GM19240 (cell line): ENCODE results near the gene MINDY1.

Experiments used
- DNase-seq: peaks from one replicate; pipeline ENCODE4 v3.0.0; 2011; ENCODE audit warnings: low spot score; ENCODE audit not compliant: insufficient read length

Gene MINDY1

DNA sequence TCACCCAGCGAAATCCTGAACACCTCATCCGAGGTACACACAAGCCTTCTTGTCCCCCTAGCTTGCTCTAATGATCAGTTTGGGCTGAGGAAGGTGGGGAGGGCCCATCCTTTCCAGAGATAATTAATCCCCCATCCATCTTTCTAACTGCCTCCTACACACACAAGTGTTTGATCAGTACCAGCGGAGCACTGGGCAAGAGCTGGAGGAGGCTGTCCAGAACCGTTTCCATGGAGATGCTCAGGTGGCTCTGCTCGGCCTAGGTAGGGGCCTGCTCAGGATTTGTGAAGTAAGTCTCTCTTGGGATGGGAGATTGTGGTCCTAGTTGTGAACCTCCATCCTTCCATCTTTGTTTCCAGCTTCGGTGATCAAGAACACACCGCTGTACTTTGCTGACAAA, 18.8 kb downstream of the MINDY1 start:
- DNase-seq = no peak

DNA sequence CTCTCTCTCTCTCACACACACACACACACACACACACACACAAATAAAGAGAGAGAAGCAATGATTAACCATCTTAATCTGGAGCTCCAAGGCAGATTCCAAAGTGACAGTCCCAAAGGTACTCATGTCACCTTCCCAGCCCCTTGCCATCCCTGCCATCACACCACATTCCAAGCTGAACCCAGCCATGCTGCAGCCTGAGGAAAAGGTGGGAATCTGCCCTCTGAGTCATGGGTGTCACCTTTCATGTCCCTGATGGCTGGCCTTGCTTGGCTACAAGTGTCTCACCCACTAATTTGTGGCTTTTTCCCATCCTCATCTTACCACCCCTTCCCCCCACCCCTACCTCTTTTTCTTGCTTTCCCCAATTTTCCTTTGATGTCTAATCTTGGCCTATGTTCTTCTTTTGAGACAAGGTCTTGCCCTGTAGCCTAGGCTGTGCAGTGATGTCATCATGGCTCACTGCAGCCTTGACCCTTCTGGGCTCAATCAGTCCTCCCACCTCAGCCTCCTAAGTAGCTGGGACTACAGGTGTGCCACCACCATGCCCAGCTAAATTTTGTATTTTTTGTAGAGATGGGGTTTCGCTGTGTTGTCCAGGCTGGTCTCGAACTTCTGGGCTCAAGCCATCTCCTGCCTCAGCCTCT, 21.4 kb downstream of the MINDY1 start:
- DNase-seq = no peak

GRCh38 chr1:150981805-150982712, 24.6 kb downstream of the MINDY1 start, which contains the start of gene ANXA9:
Gene ANXA9 (plus strand): TSS chr1:150982292. CDS start chr1:150983106, 814 bp downstream.
- DNase-seq = no peak

DNA sequence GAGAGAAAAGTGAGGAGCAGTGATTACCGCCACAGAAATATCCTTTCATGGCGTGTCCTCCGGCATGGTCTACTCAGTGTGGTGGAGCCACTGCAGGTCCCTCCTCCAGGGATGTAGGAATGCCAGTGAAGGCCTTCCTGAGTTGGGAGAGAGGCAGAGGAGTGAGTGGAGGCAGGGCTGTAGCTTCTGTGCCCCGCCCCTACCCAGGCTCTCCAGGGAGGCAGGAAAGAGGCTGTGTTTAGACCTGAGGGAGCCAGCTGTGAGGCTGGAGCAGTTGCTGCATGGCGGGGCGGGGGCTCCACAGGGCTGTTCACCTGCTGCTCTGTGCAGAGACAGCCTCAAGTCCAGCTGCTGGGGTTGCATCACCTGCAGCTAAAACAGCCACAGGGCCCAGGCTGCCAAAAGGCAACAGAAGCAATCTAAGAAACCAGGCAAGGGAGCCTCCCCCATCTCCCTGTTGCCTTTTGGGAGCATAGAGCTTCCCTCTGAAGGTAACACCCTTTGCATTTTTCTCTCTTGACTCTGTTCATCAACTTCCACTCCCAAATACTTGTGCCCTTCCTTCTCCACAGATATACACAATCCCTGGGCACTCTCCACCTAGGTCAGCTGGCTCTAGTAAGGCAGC, 25.4 kb downstream of the MINDY1 start:
- DNase-seq = no peak

DNA sequence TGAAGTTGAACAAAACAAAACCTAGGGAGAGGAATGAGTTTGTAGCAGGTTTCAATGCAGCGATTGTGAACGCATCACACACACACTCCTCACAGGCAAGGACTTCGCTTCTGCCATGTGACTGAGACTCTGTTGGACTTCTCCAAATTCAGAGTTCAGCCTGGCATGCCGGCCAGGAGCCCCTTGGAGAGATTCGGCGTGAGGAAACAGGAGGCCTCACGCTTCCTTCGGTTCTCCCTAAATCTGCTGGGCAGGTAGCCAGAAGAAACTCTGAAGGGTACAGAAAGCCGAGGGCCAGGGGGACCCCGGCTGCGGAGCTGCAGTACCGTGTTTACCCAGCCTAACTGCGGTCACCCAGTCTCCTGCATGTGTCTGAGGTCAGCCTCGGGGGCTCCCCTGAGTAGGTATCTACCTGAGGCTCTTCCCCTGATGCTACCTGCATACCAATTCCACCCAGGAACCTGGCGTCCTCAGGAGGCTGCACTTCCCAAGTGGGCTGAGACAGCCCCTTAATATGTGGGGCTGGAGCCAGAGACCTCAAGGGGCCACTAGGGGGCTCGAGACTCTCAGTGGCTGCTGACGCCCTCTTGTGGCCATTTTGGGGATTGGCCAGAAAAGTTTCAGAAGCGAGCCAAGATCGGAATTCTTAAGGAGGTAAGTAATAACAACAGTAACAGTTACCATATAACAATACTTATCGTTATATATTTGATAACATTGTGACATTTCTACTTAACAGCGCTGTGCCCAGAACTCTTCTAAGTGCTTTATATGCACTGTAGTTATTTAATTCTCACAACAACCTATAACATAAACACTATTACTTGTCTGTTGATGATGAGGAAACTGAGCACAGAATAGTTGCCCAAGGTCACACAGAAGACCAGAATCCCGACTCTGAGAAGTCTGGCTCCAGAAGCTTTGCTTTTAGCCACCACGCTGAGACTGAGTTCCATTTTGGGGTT, 27.3 kb downstream of the MINDY1 start:
- peak; percentile 90 for DNase-seq

- DNase-seq = no peak
Measured at GRCh38 chr1:150976879-150977694, 29.6 kb downstream of the MINDY1 start.

- no peak for DNase-seq
Measured at GRCh38 chr1:150976401-150976821, 30.3 kb downstream of the MINDY1 start.

DNA sequence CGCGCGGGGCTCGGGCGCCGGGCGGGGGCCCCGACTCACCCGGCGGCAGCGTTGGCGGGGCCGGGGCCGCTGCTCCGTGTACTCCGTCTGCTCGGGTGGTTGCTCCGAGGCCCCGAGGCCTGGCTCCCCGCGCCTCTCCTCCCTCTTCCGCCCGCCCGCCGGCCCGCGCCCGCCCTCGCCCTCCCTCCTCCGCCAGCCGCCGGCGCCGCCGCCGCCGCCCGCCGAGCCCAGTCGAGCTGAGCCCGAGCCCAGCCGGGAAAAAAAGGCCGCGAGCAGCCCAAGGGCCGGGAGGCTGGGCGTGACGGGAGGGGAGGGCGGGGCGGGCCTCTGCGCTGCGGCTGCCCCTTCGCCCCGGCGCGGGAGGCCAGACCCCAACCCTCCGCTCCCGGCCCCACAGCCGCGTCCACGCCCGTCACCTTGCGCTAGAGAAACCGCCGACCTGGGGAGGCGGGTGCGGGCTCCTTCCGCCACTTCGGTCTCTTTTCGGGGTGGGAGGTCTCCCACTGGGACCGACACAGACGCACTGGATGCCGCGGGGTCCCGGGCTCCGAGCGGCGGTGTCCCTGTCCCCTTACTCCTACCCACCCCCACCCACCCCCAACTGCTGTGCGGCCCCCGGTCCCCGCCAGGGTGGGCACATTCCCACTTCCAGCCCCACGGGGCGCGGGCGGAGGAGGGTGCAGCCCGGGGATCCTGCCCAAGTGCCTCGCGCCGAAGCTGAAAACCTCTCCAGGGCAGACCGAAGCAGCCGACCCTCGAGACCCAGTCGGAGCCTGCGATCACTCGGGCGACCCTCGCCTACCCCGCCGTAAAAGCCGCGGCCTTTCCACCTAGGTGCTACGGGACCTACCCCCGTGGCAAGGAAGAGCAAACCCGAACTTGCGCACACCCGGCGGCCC, 31.9 kb downstream of the MINDY1 start, which contains the start of gene CERS2:
CERS2 (minus strand) TSS at position 256 of the 899 bp plus-strand sequence. CDS start 5,745 bp downstream, outside the sequence.
- peak; percentile 58 for DNase-seq

GRCh38 chr1:150973836-150974579, 32.7 kb downstream of the MINDY1 start:
- DNase-seq = no peak

GRCh38 chr1:150973258-150973835, 33.4 kb downstream of the MINDY1 start:
- no peak for DNase-seq

DNA sequence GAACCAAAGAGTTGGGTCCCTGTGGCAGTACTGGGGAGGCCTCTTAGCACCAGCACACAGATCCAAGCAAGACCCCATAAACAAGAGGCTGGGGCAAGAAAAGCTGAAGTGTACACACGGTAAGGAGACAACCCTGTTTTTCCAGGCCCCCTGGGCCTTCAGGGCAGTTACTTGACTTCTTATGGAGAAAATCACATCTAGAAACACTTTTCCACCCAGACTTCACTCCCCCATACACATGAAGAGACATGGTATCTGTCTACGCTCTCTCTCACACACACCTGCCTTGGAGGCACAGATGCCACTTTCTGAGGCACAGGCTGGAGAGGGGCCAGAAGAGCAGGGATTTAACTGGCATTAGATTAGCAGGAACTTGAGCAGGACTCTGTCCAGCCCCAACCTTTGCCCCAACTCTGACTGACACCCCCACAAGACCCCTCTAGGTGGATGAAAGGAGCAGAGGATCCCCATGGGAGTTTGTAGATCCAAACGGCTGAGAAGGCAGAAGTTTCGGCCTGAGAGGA, 34.2 kb downstream of the MINDY1 start:
- DNase-seq = no peak

GRCh38 chr1:150971583-150972416, 34.9 kb downstream of the MINDY1 start:
- no peak for DNase-seq

DNA sequence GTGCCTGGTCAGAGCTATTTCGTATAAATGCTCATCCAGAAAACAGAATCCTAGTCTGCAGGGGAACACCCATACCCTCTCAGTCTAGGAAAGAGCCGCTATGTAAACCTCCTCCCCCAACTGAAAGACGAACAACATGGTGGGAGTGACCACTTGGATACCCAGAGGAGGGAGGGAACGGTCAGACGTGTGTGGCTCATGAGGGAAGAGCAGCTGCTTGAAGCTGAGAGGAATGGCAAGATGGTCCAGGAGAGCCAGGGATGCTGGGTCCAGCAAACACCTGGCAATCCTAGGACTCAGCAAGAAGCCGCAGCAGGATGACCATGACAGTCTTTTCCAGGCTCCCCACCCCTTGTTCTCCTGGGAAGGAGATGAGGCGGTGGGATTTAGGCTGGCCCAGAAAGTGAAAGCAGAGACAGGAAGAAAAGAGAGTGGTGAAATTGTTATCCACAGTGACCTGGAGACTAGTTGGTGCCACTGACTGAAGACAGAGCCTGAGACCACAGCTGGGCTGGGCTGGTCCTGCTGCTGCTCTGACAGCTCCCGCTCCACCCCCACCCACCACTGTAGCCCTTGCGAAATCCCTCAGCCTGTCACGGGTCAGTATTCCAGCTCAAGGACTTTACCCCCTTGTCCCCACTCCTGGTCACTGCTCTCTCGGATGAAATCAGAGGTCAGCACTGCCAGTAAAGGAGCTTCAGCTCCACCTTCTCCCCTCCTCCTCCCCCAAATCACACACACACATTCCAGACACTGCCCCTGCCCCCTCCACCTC, 35.7 kb downstream of the MINDY1 start:
- DNase-seq = no peak

- DNase-seq = no peak
Measured at GRCh38 chr1:150969626-150970025, 37.1 kb downstream of the MINDY1 start.

GRCh38 chr1:150968491-150968890, 38.2 kb downstream of the MINDY1 start:
- no peak for DNase-seq

DNA sequence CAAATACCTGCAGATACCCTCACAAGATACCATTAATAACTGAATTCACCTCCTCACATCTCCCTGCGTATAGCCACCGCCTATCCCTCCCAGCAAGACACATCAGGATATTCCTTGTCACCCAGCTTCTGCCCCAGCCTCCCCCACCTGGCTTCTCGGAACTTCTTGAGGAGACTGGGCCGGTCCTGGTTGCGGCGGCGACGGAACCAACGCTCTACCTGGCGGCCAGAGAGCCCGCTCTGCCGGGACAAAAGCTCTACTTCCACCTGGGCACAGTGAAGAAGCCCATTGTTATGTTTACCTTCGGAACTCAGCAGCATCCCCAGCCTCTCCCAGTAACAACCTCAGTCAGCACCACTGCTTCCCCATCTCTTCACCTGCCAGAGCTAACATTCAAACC, 38.8 kb downstream of the MINDY1 start:
- no peak for DNase-seq
